Measurements from ENCODE around the gene MET. TPM values are rescaled to one million over a fixed set of nuclear protein-coding genes. Genes with fewer than 3 reads are reported as not detected.
A peak's percentile ranks its signal among the peaks of the same experiment; 100 is the strongest.

Gene MET
- total and polyA plus RNA-seq, 4 donors = 10.2 to 41.9 (median 25.4) TPM

GRCh38 chr7:116726149-116726548 is 54.2 kb downstream of the MET start:
- 75% methylated on average over 3 of the region's 3 CpGs for WGBS
- DNase-seq (ENCODE audit: low spot score) = no peak
- Histone ChIP-seq H3K27me3 (ENCODE audit: control insufficient read depth in 4 of 4, insufficient read depth in 4 of 4, low read length in 3 of 4) (no peaks in the 10 kb centered on the region), H3K9me3 (ENCODE audit: control insufficient read depth in 4 of 4, low read length in 3 of 4) (no peaks in the 10 kb centered on the region), H3K27ac (ENCODE audit: low read depth in 1 of 2, low read length in 2 of 2) (no peak overlapping the region), H3K4me1 (ENCODE audit: control insufficient read depth in 4 of 4, insufficient read depth in 4 of 4, low read length in 3 of 4) (peaks cover 7 to 44% (median 34%) of the 10 kb centered on the region in 4 donors), H3K36me3 (ENCODE audit: control insufficient read depth in 4 of 4, insufficient read depth in 3 of 4, low read depth in 1 of 4, low read length in 3 of 4) (no peaks in the 10 kb centered on the region), H3K9ac (ENCODE audit: low read depth in 1 of 2, low read length in 2 of 2) (no peak overlapping the region), H3K4me3 (ENCODE audit: low read depth in 1 of 3, low read length in 3 of 3) (no peak overlapping the region)
- TF ChIP-seq EGR1 (IDR thresholded peaks at IDR 0.05; ENCODE audit: low read depth in 2 of 2) (no peak), RAD21 (IDR thresholded peaks at IDR 0.05) (peak in 1 of 2 donors; percentile 35)

- Histone ChIP-seq H3K4me3 (ENCODE audit: low read depth in 1 of 3, low read length in 3 of 3) (no peak overlapping the region), H3K9me3 (ENCODE audit: control insufficient read depth in 4 of 4, low read length in 3 of 4) (no peaks in the 10 kb centered on the region), H3K27ac (ENCODE audit: low read depth in 1 of 2, low read length in 2 of 2) (peak overlapping the region; percentile 36 to 82), H3K36me3 (ENCODE audit: control insufficient read depth in 4 of 4, insufficient read depth in 3 of 4, low read depth in 1 of 4, low read length in 3 of 4) (no peaks in the 10 kb centered on the region), H3K9ac (ENCODE audit: low read depth in 1 of 2, low read length in 2 of 2) (peak overlapping the region in 1 of 2 donors; percentile 13), H3K27me3 (ENCODE audit: control insufficient read depth in 4 of 4, insufficient read depth in 4 of 4, low read length in 3 of 4) (no peaks in the 10 kb centered on the region), H3K4me1 (ENCODE audit: control insufficient read depth in 4 of 4, insufficient read depth in 4 of 4, low read length in 3 of 4) (peaks cover 7 to 51% (median 38%) of the 10 kb centered on the region in 4 donors)
- peak in 1 of 2 donors; percentile 13 for TF ChIP-seq RAD21 (IDR thresholded peaks at IDR 0.05)
- no peak for TF ChIP-seq REST (IDR thresholded peaks at IDR 0.05)
- TF ChIP-seq NR2F2 (IDR thresholded peaks at IDR 0.05) = no peak
- no peak for DNase-seq (ENCODE audit: low spot score)
- 24% methylated on average over 4 of the region's 4 CpGs for WGBS
Measured at GRCh38 chr7:116726713-116727431, 54.9 kb downstream of the MET start.

GRCh38 chr7:116727432-116728009 is 55.5 kb downstream of the MET start:
- Histone ChIP-seq H3K27ac (ENCODE audit: low read depth in 1 of 2, low read length in 2 of 2) (peak overlapping the region; percentile 36 to 82), H3K4me3 (ENCODE audit: low read depth in 1 of 3, low read length in 3 of 3) (no peak overlapping the region), H3K4me1 (ENCODE audit: control insufficient read depth in 4 of 4, insufficient read depth in 4 of 4, low read length in 3 of 4) (peaks cover 7 to 57% (median 40%) of the 10 kb centered on the region in 4 donors), H3K27me3 (ENCODE audit: control insufficient read depth in 4 of 4, insufficient read depth in 4 of 4, low read length in 3 of 4) (no peaks in the 10 kb centered on the region), H3K9me3 (ENCODE audit: control insufficient read depth in 4 of 4, low read length in 3 of 4) (no peaks in the 10 kb centered on the region), H3K36me3 (ENCODE audit: control insufficient read depth in 4 of 4, insufficient read depth in 3 of 4, low read depth in 1 of 4, low read length in 3 of 4) (no peaks in the 10 kb centered on the region), H3K9ac (ENCODE audit: low read depth in 1 of 2, low read length in 2 of 2) (peak overlapping the region in 1 of 2 donors; percentile 5)
- WGBS = 31% methylated on average over 3 of the region's 3 CpGs
- TF ChIP-seq HNF4A (conservative IDR thresholded peaks at IDR 0.05) (peak in 1 of 2 donors; percentile 22), EGR1 (IDR thresholded peaks at IDR 0.05; ENCODE audit: low read depth in 2 of 2) (no peak)
- no peak for DNase-seq (ENCODE audit: low spot score)

- no peak for DNase-seq (ENCODE audit: low spot score)
- WGBS = 69% methylated on average over 1 of the region's 1 CpG
- H3K4me3 ChIP-seq (ENCODE audit: low read depth in 1 of 3, low read length in 3 of 3) = no peak overlapping the region
- no peak overlapping the region for H3K9ac ChIP-seq (ENCODE audit: low read depth in 1 of 2, low read length in 2 of 2)
- no peaks in the 10 kb centered on the region for H3K9me3 ChIP-seq (ENCODE audit: control insufficient read depth in 4 of 4, low read length in 3 of 4)
- no peak overlapping the region for H3K27ac ChIP-seq (ENCODE audit: low read depth in 1 of 2, low read length in 2 of 2)
- no peaks in the 10 kb centered on the region for H3K27me3 ChIP-seq (ENCODE audit: control insufficient read depth in 4 of 4, insufficient read depth in 4 of 4, low read length in 3 of 4)
- peaks cover 7 to 62% (median 48%) of the 10 kb centered on the region in 4 donors for H3K4me1 ChIP-seq (ENCODE audit: control insufficient read depth in 4 of 4, insufficient read depth in 4 of 4, low read length in 3 of 4)
- no peaks in the 10 kb centered on the region for H3K36me3 ChIP-seq (ENCODE audit: control insufficient read depth in 4 of 4, insufficient read depth in 3 of 4, low read depth in 1 of 4, low read length in 3 of 4)
- TF ChIP-seq RAD21 (IDR thresholded peaks at IDR 0.05) (no peak), FOXA1 (IDR thresholded peaks at IDR 0.05) (no peak), EGR1 (IDR thresholded peaks at IDR 0.05; ENCODE audit: low read depth in 2 of 2) (no peak), ZBTB33 (IDR thresholded peaks at IDR 0.05) (no peak), TAF1 (conservative IDR thresholded peaks at IDR 0.05) (no peak), GABPA (IDR thresholded peaks at IDR 0.05 in 1 of 2, conservative IDR thresholded peaks at IDR 0.05 in 1 of 2) (no peak), REST (IDR thresholded peaks at IDR 0.05) (no peak), ATF3 (IDR thresholded peaks at IDR 0.05) (no peak), RXRA (IDR thresholded peaks at IDR 0.05) (no peak)
Measured at GRCh38 chr7:116728413-116728812, 56.4 kb downstream of the MET start.
